ENCODE results near the gene ACTR1B.
"Not testable (repeated sequence)": the region's sequence is repeated elsewhere in the genome, so short reads cannot be mapped to it uniquely, and the experiment has no call there.

ACTR1B gene

GRCh38 chr2:97663962-97664635 is at the start of gene ACTR1B:
Gene ACTR1B, minus strand, starts transcription at chr2:97664044. Its CDS starts 154 bp downstream, at chr2:97663890.
- DNase-seq, result peak; percentile 69 to 98

DNA sequence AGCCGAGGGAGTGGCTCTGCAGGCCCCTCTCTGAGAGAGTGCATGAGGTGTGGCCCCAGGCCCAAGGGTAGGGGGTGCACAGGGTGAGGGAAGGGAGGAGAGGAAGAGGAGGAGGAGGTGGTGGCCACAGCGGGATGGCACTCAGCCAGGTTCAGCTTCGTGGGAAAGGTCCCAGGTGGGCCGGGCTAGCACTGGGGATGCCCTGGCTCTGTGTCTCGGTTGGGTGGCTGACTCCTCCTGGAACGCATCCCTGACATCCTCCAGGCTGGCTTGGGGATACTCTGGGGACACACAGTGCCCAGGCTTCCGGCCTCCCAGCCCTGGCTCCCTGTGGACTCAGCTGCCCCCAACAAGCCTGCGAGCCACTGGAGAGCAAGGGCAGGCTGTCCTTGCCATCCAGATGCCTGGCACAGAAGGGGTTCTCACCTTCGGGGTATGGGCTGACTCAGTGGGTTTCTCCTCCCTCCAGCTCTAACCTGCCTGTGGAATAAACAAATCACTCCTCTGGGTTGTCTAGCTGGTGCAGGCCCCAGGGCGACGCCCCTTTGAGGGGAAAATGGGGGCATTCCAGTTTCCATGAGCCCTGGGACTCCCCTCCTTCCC is 49.0 kb upstream of the ACTR1B start:
- no peak for DNase-seq

DNA sequence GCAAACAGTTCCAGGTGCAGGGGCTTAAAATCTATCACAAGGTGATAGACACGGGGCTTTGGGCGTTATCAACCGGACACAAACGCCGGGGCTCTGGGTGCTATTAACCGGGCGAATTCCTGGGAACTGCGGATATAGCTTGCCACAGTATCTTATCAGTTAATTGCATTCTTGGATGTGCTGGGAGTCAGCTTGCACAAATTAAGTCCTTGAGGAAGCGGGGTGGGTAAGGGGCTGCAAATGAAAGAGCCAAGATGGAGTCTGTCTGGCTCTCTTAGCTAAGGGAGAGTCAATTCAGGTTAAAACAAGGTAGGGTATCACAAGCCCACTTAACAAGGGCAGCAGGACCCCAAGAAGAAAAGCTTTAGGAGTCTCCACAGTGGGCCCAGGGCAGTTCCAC is 48.3 kb upstream of the ACTR1B start:
- DNase-seq, result not testable (repeated sequence)

GRCh38 chr2:97711394-97711711 is 47.5 kb upstream of the ACTR1B start:
- no peak for DNase-seq

- DNase-seq, result no peak
Measured at GRCh38 chr2:97708608-97709007, 44.8 kb upstream of the ACTR1B start.

DNA sequence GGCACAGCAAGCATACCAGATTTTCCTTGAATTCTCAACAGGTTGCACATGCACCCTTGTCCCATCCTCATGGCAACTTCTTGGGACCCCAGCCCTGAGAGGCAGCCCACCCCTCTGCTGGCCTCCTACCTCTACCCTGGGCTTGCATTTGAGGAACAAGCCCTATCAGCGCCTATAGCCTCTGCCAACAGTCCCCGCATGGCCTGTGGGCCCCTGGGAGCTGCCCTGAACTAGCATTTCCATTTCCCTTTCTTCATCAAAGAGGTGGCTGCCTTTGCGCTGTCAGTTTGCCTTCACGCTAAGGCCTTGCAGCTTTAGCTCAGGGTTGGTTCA is 44.2 kb upstream of the ACTR1B start:
- DNase-seq, result no peak

DNA sequence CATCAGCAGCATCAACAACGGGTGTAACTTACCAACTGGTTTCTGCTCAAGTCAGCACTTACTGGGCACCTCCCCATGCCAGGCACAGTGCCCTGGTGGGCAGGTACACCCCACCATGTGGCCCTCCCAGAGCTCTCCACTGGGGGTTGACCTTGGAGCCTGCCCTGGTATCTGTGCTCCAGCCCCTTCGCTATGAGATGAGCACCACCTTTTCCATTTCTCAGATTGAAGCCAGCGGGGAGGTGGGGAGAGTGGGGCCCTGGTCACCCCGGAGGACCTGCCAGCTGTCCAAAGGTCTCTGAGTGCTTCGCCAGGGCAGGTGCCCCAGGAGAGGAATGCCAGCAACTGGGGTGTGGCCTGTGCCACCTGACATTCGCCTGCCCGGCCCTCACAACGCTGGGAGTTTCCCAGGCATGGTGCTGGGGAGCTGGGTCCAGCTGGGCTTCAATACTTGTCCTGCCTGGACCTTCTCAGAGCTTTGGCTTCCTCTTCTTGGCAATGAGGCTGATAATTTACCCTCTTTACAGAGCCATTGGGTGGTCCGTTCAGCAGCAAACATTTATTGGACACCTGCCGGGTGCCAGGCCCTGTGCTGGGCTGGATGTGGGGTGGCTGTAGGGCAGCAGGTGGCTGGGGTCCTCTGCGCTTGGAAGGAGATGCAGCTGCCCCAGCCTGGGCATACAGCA is 43.7 kb upstream of the ACTR1B start:
- DNase-seq, result no peak

DNA sequence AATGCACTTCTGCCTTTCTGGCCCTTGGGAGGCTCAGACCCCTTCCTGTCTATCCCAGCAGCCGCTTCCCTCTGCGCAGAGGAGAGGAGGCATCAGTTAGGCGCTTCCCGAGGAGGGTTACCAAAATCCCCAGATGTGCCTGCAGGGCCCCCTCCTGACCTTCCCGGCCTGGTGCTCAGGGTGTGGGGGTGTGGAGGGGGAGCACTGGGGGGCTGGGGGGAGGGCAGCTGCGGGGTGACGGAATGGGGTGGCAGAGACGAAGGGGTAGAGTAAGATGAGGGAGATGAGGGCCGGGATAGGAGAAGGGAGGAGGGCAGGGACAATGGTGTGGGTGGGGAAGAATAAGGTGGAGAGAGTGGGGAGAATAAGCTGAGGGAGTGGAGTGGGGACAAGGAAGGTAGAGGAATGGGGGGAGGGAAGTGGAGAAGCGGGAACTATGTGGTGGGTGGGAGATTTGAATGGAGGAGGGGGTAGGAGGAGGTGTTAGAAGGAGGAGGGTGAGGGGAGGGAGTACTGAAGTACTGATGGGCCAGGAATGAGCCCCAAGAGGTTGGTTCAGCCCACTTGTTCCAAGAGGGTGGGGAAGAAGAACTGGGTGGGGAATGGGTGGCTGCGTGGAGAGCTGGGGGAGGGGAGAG is 43.0 kb upstream of the ACTR1B start:
- no peak for DNase-seq

DNA sequence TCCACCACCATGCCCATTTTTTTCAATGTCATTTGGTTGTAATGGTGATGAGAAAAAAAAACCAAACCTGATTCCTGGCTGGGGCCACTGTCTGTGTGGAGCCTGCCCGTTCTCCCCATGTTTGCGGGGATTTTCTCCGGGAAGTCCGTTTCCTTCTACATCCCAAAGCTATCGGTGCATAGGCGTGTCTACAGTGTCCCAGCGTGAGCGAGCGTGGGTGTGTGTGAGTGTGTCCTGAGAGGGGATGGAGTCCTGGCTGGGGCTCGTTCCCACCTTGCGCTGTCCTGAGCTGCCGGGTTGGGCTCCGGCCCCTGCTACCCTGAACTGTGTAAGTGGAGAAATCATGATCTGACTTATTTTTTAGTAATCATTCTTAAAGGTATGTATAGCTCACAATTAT is 42.3 kb upstream of the ACTR1B start:
- no peak for DNase-seq

DNA sequence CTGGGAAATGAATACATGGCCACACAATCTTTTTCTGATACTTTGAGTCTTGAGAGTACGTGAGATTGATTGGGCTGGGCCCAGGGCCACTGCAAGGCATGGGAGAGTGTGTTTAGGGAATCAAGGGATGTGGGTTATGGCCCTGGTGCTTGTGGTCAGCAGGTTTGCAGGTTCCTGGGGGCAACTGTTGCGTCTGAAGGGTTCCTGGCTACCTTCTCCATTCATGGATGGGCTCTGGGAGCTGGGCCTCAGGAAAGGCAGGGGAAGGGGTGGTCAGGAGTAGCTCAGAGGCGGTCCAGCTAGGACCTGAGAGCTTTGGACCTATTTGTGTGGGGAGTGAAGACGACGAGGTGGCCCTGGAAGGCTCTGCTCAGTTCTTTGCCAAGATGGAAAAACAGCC is 41.1 kb upstream of the ACTR1B start:
- no peak for DNase-seq

- no peak for DNase-seq
Measured at GRCh38 chr2:97703741-97704140, 39.9 kb upstream of the ACTR1B start.

DNA sequence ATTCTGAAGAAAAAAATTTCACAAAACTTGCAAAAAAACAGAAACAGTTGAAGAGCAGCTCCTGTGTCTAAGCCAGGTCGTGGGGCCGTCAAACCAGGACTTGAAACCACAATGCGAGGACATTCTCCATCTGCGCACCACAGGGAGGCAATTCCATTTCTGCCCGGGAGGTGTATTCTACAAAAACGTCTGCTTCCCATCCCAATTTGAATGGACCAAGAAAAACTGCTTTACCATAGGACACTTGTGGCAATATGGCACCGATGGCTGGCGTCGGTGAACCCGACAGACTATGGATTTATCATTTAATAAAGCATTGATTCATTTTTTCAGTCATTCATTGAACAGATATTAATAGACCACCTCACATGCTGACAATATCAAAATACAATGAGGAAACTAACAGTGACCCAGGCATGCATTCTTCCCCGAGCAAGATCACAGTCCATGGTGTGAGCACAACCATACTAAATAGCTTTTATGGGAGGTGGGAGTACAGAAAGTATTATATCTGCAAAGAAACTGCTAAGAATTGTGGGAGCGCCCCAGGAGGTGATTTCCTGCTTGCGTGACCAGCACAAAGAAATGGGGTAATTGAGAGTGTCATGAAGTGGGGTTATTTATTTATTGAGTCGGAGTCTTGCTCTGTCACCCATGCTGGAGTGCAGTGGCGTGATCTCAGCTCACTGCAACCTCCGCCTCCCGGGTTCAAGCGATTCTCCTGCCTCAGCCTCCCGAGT is 39.1 kb upstream of the ACTR1B start:
- DNase-seq, result no peak

- DNase-seq, result no peak
Measured at GRCh38 chr2:97701851-97702465, 38.1 kb upstream of the ACTR1B start.

GRCh38 chr2:97701186-97701585 is 37.3 kb upstream of the ACTR1B start:
- DNase-seq, result no peak

- peak; percentile 13 to 49 for DNase-seq
Measured at GRCh38 chr2:97699765-97700444, 36.1 kb upstream of the ACTR1B start.

DNA sequence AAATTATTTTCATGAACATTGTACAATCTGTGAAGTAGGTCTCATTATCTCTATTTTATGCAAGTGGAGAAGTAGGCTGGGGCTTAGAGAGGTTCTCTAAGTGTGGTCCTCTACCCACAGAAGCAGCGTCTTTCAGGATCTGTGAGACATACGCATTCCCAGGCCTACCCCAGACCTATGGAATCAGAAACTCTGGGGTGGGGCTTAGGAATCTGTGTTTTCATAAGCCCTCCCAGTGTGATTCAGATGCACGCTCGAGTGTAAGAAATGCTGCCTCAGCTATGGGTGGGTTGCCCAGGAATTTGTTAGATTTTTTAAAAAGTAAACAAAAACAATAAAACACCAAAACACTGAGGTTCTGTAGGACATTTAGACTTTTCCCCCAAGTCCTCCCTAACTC is 34.7 kb upstream of the ACTR1B start:
- no peak for DNase-seq

GRCh38 chr2:97697252-97698235 is 33.7 kb upstream of the ACTR1B start:
- DNase-seq, result peak; percentile 69 to 70

GRCh38 chr2:97695744-97696143 is 31.9 kb upstream of the ACTR1B start:
- no peak for DNase-seq

DNA sequence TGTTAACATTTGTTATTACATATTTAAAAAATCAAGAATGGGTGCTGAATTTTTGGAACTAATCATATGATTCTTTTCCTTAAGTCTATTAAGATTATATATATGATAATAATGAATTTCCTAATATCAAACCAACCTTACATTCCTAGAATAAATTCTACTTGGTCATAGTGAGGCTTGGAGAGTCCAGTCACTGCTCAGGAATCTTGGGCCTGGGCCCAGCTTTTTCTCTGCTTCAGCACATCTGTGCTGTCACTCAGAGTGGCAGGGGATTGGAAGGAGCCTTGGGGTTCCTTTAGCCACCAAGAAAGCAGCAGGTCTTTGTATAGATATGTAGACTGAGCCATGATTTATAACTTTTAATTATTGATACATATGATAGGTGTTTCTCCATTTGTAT is 29.6 kb upstream of the ACTR1B start:
- DNase-seq, result no peak

DNA sequence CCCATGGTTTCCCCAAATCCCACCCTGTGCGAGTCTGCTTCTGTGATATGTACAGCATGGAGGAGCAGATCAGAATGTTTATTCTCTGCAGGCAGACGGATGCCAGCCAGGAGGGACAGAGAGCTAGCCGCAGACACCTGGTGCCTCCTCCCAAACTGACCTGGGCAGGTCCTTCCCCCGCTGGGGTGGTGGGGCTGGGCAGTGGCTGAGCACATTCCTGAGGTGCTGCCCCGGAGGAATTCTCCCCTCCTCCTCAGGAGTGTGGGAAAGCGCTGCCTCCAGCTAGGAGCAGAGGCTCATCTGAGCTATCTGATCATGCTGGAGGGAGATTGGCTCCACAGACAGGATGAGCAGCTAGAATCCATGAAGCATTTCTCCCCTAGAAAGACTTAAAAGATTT is 27.3 kb upstream of the ACTR1B start:
- no peak for DNase-seq
